BJ (cell line): ENCODE data around the gene CRTC1. TPM values are rescaled to one million over a fixed set of nuclear protein-coding genes. Genes with fewer than 3 reads are reported as not detected.

Source experiments
- CTCF ChIA-PET: fragments of 350-600 bp; formaldehyde crosslinking; extraction: SDS; loops from one replicate; lab custom pipeline; 2021; ENCODE audit warnings: antibody characterized with exemption, inconsistent platforms; lab: Yijun Ruan, JAX
- POLR2A ChIA-PET: fragments of 300-600 bp; sonication (Branson Sonifier 250); formaldehyde crosslinking; extraction: SDS; loops from one replicate; lab custom pipeline; 2021; ENCODE audit warnings: antibody characterized with exemption; lab: Charles Lee
- DNase-seq: peaks from one replicate; pipeline ENCODE4 v3.0.0-alpha.2; 2011; ENCODE audit warnings: low read depth
- H3K27me3 ChIP-seq: 2 replicates; pipeline ENCODE4 v1.6.0; 2011; ENCODE audit warnings: low read length; ENCODE audit not compliant: control insufficient read depth, insufficient read depth
- H3K36me3 ChIP-seq: 2 replicates; pipeline ENCODE4 v1.5.1; 2011; ENCODE audit warnings: low read length; ENCODE audit not compliant: control insufficient read depth, insufficient read depth
- H3K4me3 ChIP-seq: 2 replicates; pipeline ENCODE4 v1.5.1; 2011; ENCODE audit warnings: low read depth, mild to moderate bottlenecking, control low read depth, low read length
- polyA plus RNA-seq: library from polyadenylated mRNA; depleted of rRNA; stranded (reverse); fragments of >200 nt; gene quantifications from 2 replicates; pipeline ENCODE4 v1.2.3, GENCODE V29; 2011
- TF ChIP-seq, protein P1 (sequence below): IDR thresholded peaks from 2 replicates; pipeline ENCODE4 v1.5.1; 2011; ENCODE audit warnings: low read depth, mild to moderate bottlenecking, control low read depth, inconsistent platforms, low read length, moderate library complexity; ENCODE audit not compliant: insufficient read depth

Gene CRTC1
- polyA plus RNA-seq, 1 experiment: 1.5 TPM

DNA sequence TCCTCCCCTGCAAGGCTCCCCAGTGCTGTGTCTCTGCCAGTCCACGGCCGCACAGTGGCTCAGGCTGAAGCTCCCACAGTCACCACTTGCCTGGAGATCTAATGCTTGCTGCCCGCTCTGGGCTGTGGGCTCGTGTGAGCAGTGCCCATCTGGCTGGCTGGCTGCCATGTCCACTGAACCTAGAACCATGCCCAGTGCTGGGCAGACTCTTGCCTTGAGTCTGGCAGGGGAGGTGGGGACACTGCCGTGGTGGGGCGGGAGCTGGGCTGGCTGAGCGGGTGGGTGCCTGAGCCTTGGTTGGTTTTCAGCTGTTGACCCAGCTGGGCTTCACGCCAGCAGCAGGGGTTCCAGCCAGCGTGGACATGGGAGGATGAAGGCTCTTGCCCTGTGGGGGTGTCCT lies 52.3 kb downstream of the CRTC1 start:
- ChIA-PET POLR2A (no interaction called here), CTCF (no interaction called here)
- DNase-seq: no peak
- H3K27me3 ChIP-seq: no peaks in the 10 kb centered on the region
- no peaks in the 10 kb centered on the region for H3K36me3 ChIP-seq
- no peak overlapping the region for H3K4me3 ChIP-seq
- TF ChIP-seq, protein P1, sequence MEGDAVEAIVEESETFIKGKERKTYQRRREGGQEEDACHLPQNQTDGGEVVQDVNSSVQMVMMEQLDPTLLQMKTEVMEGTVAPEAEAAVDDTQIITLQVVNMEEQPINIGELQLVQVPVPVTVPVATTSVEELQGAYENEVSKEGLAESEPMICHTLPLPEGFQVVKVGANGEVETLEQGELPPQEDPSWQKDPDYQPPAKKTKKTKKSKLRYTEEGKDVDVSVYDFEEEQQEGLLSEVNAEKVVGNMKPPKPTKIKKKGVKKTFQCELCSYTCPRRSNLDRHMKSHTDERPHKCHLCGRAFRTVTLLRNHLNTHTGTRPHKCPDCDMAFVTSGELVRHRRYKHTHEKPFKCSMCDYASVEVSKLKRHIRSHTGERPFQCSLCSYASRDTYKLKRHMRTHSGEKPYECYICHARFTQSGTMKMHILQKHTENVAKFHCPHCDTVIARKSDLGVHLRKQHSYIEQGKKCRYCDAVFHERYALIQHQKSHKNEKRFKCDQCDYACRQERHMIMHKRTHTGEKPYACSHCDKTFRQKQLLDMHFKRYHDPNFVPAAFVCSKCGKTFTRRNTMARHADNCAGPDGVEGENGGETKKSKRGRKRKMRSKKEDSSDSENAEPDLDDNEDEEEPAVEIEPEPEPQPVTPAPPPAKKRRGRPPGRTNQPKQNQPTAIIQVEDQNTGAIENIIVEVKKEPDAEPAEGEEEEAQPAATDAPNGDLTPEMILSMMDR: no peak

DNA sequence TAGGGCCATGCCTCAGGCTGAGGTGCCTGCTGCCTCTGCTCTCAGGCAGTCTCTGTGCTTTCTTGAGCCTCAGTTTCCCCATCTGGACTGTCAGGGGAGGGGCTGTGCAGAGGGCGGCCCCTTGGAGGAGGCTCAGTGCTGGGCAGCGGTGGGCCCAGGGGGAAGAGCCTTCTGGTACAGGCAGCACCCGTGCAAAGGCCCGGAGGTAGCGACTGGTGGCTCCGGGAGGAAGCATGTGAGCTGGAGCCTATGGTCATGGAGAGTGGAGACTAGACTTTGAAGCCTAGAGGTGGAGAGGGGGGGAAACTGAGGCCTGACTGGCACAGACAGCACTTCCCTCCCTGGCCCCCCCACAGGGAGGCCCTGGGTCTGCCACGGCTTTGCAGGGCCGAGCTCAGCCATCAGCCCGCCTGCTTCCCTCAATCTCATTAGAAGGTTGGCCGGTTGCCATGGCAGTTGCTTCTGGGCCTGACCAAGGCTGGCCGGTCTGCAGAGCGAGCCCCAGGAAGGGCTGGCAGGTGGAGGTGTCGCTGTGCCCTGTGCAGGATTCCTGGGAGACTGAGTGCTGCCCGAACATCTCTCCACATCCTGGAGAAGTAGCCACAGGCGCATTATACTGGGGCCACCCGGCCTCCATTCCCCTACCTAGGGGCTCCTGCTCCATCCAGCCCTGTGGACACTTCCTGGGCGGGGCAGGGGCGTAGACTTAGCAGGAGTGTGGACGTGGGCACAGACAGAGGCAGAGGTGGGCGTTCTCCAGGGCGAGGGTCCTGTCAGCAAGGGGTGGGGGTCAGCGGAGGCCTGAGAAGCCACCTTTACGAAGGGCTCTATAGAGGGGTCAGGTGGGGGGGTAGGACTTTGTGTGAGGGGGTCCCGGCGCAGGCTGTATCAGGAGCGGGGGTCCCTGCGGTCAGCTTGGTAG lies 53.2 kb downstream of the CRTC1 start:
- no peak for DNase-seq
- TF ChIP-seq, protein P1: no peak
- Histone ChIP-seq H3K36me3 (no peaks in the 10 kb centered on the region), H3K4me3 (no peak overlapping the region), H3K27me3 (no peaks in the 10 kb centered on the region)
- CTCF ChIA-PET: no interaction called here
- POLR2A ChIA-PET: no interaction called here

DNA sequence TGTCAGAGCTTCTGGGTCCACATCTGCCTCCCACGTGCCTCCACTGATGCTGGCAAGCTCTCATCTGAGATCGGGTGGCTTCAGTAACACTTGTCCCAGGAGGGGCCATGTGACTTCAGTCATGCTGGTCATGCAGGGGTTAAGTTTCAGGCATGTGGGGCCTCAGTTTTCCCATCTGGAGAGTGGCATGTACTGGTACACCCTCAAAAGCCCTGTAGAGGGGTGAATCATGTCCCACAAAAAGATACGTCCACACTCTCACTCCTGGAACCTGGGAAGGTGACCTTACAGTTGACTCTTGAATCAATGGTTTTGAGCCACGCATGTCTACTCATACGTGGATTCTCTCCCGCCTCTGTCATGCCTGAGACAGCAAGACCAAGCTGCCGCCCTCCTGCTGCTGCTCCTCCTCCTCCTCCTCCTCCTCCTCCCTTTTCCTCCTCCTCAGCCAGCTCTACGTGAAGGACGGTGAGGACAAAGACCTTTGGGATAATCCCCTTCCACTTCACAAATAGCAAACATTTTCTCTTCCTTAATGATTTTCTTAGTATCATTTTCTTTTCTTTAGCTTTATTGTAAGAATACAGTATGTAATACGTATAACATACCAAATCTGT lies 54.0 kb downstream of the CRTC1 start:
- H3K36me3 ChIP-seq: no peaks in the 10 kb centered on the region
- CTCF ChIA-PET: interaction anchor here (1.0 kb wide), 1 partner anchor 9 kb away, joined by 3 read pairs; no protein-coding TSS in a partner anchor
- TF ChIP-seq, protein P1: no peak
- H3K4me3 ChIP-seq: no peak overlapping the region
- no peaks in the 10 kb centered on the region for H3K27me3 ChIP-seq
- POLR2A ChIA-PET: no interaction called here
- DNase-seq: no peak

DNA sequence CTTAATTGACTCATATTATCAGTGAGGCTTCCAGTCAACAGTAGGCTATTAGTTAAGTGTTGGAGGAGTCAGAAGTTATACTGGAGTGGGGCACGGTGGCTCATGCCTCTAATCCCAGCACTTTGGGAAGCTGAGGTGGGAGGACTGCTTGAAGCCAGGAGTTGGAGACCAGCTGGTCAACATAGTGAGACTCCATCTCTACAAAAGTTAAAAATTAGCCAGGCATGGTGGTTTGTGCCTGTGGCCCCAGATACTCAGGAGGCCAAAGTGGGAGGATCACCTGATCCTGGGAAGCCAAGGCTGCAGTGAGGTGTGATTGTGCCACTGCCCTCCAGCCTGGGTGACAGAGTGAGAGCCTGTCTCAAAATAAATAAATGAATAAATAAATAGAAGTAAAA lies 54.5 kb downstream of the CRTC1 start:
- Histone ChIP-seq H3K27me3 (no peaks in the 10 kb centered on the region), H3K36me3 (no peaks in the 10 kb centered on the region), H3K4me3 (no peak overlapping the region)
- POLR2A ChIA-PET: no interaction called here
- no peak for DNase-seq
- TF ChIP-seq, protein P1: no peak
- CTCF ChIA-PET: interaction anchor here (1.0 kb wide), 1 partner anchor 10 kb away, joined by 3 read pairs; no protein-coding TSS in a partner anchor

DNA sequence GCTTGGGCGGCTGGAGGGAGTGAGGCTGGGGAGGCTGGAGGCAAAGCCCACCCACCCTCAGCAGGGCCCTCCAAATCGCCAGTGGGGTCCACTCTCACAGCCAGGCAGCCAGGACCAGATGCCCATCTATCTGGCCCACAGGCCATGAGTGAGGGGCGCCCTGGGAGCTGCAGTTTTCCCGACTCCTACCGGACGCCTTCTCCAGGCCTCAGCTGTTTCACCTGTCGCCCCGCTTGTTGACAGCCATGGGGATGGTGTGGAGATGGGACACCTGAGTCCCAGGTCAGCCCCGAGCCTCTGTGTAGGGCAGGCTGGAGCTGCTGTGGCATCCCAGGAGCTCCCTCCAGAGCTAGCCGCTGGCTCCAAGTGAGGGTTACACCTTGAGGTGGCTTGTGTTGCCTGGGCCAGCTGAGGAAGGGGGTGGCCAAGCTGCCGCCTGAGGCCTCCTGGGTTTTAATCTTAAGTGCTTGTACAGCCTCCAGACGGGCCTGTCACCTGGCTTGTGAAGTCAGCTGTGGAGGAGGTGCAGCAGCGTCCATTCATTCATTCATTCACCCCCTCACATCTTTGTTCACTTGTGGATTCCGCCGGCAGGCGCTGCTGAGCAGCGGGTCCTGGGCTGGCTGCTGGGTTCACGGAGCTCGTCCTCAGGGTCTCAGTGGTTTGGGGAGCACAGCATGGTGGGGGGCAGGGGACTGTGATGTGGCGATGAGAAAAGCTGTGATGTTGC lies 55.6 kb downstream of the CRTC1 start:
- POLR2A ChIA-PET: no interaction called here
- Histone ChIP-seq H3K27me3 (no peaks in the 10 kb centered on the region), H3K4me3 (no peak overlapping the region), H3K36me3 (no peaks in the 10 kb centered on the region)
- TF ChIP-seq, protein P1: no peak
- CTCF ChIA-PET: interaction anchor here (0.5 to 1.3 kb wide), 4 partner anchors 13 to 108 kb away, joined by 3 read pairs; no protein-coding TSS in a partner anchor
- no peak for DNase-seq
